Limb (tissue), 2 donors: ENCODE data around the gene KIAA0825.
"Not testable (repeated sequence)": the region's sequence is repeated elsewhere in the genome, so short reads cannot be mapped to it uniquely, and the experiment has no call there.

ENCODE experiments used
- DNase-seq, 2 donors: peaks; one replicate each; pipeline ENCODE4 v3.0.0-alpha.2; 2016; ENCODE audit errors: extremely low spot score in 2 of 2

Gene KIAA0825

DNA sequence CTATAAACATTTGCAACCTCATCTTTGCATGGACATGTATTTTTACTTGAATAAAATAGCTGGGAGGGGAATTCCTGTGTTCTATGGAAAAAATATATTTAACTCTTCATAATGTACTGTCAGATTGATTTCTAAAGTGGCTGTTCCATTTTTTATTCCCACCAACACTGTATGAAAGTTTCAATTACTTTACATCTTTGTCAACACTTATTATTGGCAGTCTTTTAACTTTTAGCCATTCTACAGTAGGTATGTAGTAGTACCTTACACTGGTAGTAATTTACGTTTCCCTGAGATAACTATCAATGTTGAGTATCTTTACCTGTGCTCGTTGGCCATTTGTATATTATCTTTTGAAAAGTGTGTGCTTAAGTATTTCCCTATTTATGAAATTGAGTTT is 429.7 kb downstream of the KIAA0825 start:
- DNase-seq, result no peak

GRCh38 chr5:94184870-94185269 is 433.5 kb downstream of the KIAA0825 start:
- DNase-seq, result no peak

DNA sequence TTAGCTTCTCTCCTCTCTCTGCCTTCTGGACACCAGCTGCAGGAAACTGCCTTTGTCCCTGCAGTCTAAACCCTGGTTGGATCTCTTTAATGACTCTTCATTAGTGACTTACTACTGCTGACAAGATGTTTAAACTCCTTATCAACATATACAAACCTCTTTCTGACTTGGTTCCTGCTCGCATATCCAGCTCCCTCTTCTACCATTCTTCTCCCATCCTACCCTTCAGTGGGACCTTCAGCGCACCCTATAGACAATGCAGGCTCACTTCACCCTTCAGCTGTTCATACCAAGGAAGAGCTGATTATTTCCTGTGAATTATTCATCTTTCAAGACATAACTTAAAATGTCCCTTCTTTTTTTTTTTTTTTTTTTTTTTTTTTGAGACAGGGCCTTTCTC is 436.5 kb downstream of the KIAA0825 start:
- no peak for DNase-seq

DNA sequence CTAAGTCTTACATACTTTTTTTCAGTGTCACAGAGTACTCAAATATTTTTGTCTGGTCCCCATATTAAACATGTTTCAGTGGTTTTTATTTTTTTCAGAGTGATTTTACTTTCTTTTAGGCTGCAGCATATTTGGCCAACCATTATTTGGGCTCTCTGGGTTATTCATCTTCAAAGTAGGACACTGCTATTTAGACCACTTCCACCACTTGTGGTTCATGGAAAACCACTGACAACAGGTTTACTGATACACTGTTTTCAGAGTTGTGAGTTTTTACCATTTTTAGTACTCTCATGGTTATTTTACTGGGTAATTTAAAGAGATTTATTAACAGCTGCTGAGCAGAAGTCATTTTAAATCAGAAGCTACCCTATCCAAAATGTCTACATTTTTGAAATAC is 437.6 kb downstream of the KIAA0825 start:
- no peak for DNase-seq

GRCh38 chr5:94175912-94176311 is 442.5 kb downstream of the KIAA0825 start:
- DNase-seq, result no peak

GRCh38 chr5:94174748-94175411 is 443.5 kb downstream of the KIAA0825 start:
- DNase-seq, result no peak

GRCh38 chr5:94173100-94173499 is 445.3 kb downstream of the KIAA0825 start:
- no peak for DNase-seq

- DNase-seq, result not testable (repeated sequence)
Measured at GRCh38 chr5:94171070-94171469, 447.3 kb downstream of the KIAA0825 start.

GRCh38 chr5:94170158-94170557 is 448.2 kb downstream of the KIAA0825 start:
- DNase-seq, result not testable (repeated sequence)

DNA sequence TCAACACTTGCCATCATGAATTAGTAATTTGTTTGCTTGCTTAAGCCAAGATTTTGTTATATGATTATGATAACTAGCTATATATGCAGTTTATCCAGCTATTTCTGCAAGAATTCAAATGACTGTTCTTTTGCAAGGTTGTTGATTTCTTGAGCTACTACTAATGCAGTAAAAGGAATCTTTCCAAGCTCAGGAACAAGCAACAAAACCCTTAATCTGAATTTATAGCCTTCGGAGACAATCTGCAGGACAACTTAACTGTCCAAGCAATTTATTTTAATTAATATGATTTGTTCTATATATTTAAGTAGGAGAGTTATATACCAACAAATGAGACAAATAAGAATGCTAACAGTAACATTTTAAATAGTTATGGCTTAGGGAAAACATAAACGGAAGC is 450.3 kb downstream of the KIAA0825 start:
- no peak for DNase-seq

- DNase-seq, result no peak
Measured at GRCh38 chr5:94161801-94162200, 456.6 kb downstream of the KIAA0825 start.

- no peak for DNase-seq
Measured at GRCh38 chr5:94159144-94159543, 459.3 kb downstream of the KIAA0825 start.

DNA sequence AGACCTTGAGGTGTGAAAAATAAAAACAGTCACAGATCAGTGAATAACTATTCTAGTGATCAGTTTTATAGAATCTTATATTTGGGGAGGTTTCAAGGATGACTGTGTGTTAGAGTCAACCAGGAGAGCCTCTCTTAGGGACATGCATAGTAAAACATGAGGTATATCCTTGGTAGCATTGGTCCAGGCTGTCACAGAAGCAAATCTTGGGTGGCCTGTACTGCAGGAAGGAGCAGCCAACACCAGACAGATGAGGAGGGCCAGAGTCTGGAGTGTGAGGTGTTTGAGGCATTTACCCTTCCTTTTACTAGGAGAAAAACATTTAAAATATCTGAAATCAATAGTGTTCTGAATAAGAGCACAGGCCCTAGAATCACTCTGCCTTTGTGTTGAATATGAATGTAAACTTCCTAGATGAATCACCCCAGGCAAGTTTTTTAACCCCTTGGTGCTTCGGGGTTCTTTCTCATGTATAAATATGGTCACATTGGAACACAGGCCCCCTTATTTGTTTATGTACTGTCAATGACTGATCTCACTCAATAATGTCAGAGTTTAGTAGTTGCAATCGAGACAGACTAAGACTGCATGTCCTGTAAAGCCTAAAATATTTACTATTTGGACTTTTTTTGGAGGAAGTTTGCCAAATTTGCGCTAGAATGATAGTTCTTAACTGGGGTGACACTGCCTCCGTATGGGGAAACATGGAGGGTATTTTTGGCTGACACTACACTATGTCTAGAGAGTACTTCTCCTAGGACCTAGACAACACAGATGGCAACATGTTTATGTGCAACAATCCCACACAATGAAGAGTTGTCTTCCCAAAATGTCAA is 460.5 kb downstream of the KIAA0825 start:
- DNase-seq, result no peak

DNA sequence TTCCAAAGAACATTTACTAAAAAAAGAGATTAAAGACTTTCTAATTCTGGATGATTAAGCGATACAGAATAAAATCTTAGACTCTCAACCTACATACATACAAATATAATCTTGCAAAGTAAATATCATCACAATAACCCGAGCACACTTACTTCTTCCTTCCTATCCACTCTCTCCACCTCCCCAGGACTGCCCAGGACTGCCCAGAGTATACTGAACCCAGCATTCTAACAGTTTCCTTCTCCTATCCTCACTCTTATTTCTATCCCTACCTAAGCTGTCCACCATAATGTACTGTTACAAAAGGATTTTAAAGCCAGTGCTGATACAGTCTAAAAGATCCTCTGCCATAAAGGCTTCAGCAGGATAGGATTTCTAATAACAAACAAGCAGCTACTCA is 463.7 kb downstream of the KIAA0825 start:
- no peak for DNase-seq

GRCh38 chr5:94153736-94154450 is 464.5 kb downstream of the KIAA0825 start:
- DNase-seq, result no peak

- not testable (repeated sequence) for DNase-seq
Measured at GRCh38 chr5:94143621-94144020, 474.8 kb downstream of the KIAA0825 start.

DNA sequence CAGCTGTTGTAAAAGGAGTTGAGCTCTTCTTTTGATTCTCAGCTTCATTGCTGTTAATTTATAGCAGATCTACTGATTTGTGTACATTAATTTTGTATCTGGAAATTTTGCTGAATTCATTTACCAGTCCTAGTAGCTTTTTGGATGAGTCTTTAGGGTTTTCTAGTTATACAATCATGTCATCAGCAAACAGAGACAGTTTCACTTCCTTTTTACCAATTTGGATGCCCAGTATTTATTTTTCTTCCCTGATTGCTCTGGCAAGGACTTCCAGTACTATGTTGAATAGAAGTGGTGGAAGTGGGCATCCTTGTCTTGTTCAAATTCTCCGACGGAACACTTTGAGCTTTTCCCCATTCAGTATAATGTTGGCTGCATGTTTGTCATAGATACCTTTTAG is 478.1 kb downstream of the KIAA0825 start:
- no peak for DNase-seq

- no peak for DNase-seq
Measured at GRCh38 chr5:94130077-94130476, 488.3 kb downstream of the KIAA0825 start.

DNA sequence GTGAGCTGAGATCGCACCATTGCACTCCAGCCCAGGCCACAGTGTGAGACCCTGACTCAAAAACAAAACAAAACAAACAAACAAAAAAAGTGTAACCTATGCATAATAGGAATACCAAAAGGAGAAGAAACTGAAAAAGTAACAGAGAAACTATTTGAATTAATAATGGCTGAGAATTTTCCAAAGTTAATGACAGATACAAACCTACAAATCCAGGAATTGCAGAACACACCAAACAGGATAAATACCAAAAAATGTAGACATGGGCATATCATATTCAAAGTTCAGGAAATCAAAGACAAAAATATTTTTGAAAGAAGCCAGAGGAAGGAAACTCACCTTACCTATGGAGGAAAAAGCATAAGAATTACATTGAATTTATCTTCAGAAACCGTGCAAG is 493.3 kb downstream of the KIAA0825 start:
- no peak for DNase-seq

DNA sequence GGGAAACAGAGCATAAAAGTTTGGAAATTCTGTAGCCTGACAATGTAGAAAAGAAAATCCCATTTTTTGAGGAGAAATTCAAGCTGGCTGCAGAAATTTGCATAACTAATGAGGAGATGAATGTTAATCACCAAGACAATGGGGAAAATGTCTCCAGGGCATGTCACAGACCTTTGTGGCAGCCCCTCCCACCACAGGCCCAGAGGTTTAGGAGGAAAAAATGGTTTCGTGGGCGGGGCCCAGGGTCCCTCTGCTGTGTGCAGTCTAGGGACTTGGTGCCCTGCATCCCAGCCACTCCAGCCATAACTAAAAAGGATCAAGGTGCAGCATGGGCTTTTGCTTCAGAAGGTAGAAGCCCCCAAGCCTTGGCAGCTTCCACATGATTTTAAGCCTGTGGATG is 502.1 kb downstream of the KIAA0825 start:
- DNase-seq, result not testable (repeated sequence)

DNA sequence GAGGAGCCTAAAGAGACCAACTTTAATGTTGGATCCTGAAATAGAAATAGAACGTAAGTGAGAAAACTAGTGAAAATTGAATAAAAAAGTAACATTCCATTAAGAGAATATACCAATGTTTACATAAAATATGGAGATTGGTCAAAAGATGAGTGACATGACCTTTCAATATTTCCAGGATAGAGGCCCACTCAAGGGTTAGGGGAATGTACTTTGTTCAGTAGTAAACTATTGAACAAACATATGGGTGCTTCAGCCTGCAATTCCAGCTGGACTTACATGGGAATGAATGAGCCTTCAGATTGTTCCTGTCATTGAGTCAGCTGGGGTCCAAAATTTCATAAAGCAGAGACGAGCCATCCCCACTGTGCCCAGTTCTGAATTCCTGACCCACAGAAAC is 505.3 kb downstream of the KIAA0825 start:
- DNase-seq, result no peak
